GM18502 (cell line): ENCODE data around the gene TARS2.
A peak's percentile ranks its signal among the peaks of the same experiment; 100 is the strongest.

Experiments used
- ATAC-seq: cut with Tn5 transposase; IDR thresholded peaks from one replicate; pipeline ENCODE4 v1.9.1; 2021; ENCODE audit warnings: mild to moderate bottlenecking; ENCODE audit not compliant: unreplicated experiment, poor library complexity

Gene TARS2

GRCh38 chr1:150535511-150536287, 48.5 kb downstream of the TARS2 start:
- ATAC-seq, result no peak

DNA sequence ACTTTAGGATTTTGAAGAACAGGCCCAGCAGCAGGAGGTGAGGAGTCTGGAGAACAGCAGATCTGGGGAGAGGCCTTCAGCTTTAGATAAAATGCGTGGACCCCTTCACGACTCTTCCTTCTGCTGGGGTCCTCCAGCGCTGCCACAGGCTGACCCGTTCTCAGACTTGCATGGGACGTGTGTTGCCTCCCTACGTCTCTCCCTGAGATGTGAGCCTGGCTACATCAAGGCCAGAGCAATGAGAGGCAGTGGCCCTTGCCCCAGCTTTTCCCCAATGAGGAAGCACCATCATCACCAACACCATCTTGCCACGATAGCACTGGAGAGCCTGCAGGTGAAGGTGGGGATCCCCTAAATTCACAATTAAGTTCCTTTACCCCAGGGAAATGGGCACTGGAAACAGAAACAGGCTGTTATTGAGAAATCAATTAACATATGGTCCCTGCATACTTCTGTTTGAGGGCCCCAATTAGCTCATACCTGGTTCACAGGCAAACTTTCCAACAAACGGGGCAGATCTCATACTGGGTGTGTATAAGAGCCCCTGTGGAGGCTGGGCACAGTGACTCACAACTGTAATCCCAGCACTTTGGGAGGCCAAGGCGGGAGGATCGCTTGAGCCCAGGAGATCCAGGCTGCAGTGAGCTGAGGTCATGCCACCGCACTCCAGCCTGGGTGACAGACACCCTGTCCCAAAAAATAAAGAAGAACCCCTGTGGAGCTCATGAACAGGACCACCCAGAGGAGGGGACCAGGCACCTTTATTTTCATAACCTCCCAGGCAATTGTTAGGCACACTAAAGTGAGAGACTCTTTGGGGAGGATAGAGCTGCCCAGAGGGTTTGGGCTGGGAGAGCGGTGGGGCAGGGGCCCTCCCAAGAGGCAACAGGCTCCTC, 49.9 kb downstream of the TARS2 start:
- ATAC-seq, result no peak

DNA sequence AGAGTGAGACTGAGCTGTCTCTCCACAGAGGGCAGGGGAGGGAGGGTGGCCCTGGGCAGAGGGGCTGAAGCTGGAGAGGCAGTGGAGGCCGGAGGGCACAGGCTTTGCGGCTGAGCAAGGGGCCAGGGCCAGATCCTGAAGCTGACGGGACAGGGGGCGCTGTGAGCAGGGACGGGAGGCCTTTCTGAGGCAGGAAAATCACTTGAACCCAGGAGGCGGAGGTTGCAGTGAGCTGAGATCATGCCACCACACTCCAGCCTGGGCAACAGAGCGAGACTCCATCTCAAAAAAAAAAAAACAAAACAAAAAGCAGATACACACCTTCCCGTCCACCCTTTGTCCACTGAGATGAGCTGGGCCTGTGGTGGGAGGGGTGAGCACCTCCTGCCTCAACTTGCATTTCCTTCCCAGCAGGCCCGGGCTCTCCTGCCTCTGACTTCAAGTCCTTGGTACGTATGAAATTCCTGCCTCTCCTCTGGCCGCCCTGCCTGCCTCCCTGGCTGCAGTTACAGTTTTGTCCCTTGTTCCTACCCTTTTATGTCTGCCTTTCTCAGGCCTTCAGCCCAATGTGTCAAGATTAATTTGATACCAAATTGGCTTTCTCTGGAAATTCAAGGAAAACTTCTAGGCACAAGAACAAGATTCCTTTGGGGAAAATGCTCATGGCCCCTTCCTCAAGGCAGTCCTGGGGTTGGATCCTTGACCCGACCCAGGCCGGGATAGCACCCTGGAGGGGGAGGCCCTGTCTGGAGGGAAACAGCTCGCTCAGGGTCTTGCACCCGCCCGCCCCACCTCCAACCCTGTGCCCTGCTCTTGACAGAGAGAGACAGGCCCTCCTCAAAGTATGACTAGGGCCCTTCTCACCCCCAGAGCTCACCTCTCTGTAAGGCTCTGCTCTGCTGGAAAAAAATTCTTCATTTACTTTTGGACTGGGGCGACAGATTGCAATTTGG, 50.8 kb downstream of the TARS2 start:
- no peak for ATAC-seq

DNA sequence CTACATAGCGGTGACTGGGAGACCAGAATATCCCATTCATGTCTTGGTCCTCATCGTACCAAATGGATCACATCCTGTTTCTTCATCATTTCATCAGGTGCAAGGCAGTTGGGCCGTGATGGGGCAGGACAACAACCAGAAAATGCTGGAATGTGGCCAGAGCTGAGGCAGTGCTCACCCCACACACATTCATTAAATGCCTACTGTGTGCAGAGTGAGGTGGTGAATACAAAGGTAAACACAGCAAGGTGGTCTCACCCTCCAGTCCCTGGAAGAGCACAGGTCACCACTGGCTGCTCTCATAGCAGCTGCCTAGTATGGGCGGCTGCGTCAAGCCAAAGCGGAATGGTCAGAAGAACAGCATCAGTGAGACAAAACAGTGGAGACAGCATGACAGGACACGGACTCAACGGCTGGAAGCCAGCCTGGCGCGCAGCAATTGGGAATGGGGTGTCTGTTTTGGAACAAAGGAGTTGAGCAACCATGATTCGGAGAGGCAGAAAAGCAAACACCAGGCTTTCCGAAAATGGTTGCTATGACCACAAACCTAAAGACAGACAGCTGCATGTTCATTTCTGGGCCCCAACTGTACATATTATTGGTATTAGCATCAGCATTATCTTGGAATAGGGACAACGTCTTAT, 56.4 kb downstream of the TARS2 start:
- ATAC-seq, result no peak

- ATAC-seq, result no peak
Observed at GRCh38 chr1:150544204-150544603, 57.0 kb downstream of the TARS2 start.

DNA sequence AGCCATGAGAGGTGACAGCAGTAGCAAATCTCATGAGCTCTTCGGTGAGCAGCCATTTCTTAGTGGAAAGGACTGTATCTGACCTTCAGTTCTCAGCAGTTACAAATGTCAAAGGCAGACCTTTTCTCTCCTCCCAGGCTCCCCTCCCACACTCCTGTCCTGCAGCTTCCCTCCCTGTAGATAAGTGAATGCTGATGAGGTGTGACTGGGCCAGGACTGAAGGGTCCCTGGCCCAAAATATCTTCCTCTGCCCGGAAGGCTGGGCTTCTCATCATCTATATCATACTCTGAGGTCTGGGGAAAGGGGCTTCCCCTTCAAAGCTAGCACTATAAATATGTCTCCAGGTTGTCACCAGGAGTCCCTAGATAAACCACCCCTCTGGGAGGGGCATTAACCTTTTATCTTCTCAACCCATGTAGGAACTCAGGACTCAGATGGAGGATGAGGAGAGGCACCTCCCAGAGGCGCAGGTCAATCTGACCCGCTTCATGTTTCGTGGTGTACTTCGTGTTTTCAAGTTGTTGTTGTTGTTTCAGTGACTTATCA, 58.3 kb downstream of the TARS2 start:
- ATAC-seq, result no peak

DNA sequence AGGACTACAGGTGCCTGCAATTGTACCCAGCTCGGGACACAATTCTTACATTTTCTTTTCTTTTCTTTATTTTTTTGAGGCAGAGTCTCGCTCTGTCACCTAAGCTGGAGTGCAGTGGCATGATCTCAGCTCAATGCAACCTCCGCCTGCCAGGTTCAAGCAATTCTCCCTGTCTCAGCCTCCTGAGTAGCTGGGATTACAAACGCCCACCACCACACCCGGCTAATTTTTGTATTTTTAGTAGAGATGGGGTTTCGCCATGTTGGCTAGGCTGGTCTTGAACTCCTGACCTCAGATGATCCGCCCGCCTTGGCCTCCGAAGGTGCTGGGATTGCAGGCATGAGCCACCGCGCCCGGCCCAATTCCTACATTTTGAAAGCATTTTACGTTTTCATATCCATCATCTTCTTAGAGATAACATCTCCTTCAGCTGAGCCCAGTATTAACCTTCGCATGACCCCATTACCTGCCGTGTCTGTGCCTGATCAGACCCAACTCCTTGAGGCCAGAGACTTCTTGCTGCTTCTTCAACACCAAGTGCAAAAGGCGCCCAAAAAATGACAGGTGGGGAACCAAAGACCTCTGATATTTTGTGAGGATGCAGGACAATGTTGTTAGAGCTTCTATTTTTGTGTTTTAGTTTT, 59.2 kb downstream of the TARS2 start:
- no peak for ATAC-seq

DNA sequence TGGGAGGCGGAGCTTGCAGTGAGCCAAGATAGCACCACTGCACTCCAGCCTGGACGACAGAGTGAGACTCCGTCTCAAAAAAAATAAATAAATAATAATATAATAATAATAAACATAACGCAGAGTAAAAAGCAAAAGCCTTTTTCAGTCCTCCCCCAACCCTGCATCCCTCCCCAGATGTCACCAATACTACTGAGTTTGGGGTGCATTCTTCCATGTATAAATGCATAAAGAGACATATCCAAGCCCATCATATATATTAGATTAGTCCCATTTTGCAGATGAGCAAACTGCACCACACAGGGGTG, 61.1 kb downstream of the TARS2 start:
- ATAC-seq, result no peak

DNA sequence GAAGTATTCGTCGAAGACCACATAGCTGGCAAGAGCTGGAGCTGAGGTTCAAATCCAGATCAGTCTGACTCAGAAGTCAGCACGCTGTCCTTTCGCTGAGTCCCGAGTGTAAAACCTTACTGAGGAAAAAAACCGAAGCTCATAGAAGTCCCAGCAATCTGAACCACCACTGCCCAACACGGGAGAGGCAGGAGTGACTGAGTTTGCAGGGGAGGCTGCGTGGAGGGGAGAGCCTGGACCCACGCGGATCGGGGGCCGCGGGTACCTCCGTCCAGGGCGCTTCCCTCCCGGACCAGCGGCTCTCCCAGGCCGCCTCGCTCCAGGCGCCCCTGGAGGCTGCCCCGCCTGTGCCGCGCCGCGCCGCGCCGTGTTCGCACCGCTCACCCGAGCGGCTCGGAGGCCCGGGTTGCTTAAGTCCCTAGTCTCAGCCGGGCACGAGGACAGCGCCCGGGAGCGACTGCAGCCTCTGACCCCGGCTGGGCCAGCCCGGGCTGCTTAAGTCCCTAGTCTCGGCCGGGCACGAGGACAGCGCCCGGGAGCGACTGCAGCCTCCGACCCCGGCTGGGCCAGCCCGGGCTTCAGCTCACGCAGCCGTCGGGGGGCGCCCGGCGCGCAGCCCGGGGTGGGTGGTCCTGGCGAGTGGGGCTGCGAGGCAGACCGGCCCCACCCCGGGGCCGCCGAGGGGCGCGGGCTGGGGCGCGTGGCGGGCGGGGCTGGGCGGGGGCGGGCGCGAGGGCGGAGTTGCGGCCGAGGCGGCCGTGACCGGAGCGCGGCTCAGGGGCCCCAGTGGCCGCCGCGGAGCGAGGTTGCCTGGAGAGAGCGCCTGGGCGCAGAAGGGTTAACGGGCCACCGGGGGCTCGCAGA, 61.6 kb downstream of the TARS2 start, which contains the start of gene ADAMTSL4:
Gene ADAMTSL4, plus strand, starts transcription at position 777 of the 864 bp plus-strand sequence. CDS start 2,881 bp downstream, outside the sequence.
- ATAC-seq, result peak; percentile 53

GRCh38 chr1:150549496-150550221, 62.4 kb downstream of the TARS2 start:
- peak; percentile 19 for ATAC-seq

DNA sequence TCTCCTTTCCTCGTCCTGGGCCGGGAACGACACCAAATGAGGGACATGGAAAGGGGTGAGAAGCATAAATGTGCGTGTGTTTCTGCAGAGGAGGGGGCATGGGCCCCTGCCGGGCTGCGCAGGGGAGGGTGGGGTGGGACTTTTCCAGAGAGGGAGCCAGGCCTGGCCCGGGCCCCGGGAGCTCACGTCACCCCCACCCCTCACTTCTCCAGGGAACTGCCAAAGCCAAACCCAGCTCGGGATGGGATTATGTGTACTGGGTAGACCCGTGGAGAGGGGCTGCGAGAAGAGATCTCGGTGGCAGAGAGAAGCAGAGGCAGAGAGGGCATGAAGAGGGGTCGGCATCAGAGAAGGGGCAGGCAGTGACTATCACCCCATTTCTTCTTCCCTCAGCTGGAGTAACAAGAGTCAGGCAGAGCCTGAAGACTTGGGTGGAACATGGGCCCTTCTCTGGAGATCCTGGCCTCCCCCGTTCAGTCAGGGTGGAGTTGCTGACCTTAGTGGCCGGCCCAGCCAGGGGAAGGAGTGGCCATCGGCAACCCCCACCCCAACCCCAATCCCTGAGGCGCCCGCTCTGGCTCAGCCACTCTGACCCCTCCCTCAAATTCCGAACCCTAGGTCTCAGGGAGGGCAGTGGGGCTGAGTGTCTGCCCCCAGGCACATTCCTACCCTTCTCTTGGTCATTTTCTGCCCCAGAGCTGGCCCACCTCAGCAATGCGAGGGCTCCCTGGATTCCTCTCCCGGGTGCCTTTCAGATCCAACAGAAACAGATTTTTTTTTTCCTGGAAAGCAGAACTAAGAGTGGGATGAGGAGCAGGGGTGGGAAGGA, 63.2 kb downstream of the TARS2 start:
- no peak for ATAC-seq

DNA sequence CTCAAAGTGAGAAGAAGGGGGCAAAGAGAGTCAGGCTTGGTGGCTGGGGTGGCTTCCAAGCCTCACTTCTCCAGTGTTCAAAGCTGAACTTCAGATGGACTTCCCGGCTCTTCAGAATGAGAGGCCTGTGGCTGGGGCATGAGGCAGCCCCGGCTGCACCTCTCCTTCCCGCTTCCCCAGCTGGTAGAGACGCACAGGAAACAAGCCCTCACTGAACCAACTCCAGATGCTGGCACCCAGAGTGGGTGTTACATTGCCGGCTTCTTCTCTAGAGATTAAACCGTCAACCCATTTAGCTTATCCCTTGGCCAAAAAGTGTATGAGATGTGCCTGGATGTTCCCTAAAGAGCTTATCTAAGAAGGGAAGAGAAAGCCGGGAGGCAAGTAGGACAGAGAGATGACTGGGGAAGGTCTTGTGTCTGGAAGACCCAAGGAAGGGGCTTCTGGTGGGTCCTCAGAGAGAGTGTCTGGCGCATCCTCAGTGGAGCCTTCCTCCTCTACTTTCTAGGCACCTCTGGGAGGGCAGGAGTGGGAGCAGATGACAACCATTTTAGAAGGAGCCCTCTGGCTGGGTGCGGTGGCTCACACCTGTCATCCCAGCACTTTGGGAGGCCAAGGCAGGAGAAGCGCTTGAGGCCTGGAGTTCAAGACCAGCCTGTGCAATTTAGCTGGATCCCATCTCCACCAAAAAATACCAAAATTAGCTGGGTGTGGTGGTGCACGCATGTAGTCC, 64.0 kb downstream of the TARS2 start:
- ATAC-seq, result no peak

GRCh38 chr1:150551784-150552127, 64.5 kb downstream of the TARS2 start:
- no peak for ATAC-seq

GRCh38 chr1:150552128-150552910, 65.1 kb downstream of the TARS2 start:
- ATAC-seq, result no peak

- ATAC-seq, result no peak
Observed at GRCh38 chr1:150552911-150553289, 65.7 kb downstream of the TARS2 start.
